Thyroid gland (tissue), 4 donors: ENCODE data around the gene B9D1.

Experiments
- POLR2A ChIP-seq, 2 donors: fragments of 450-650 bp; IDR thresholded peaks; one replicate each; pipeline ENCODE4 v1.6.1; 2017; ENCODE audit warnings: antibody characterized with exemption in 2 of 2, mild to moderate bottlenecking in 2 of 2, moderate library complexity in 1 of 2
- TF ChIP-seq, protein P1 (sequence below), 6 experiments: fragments of 200-600 bp in 3 of 6; fragments of 450-650 bp in 3 of 6; sonication (generic) in 3 of 6; IDR thresholded peaks; one replicate each; pipeline ENCODE4 v1.5.1; 2016 to 2019; ENCODE audit warnings: antibody characterized with exemption in 6 of 6, mild to moderate bottlenecking in 2 of 6, inconsistent platforms in 1 of 6, moderate library complexity in 1 of 6

DNA sequence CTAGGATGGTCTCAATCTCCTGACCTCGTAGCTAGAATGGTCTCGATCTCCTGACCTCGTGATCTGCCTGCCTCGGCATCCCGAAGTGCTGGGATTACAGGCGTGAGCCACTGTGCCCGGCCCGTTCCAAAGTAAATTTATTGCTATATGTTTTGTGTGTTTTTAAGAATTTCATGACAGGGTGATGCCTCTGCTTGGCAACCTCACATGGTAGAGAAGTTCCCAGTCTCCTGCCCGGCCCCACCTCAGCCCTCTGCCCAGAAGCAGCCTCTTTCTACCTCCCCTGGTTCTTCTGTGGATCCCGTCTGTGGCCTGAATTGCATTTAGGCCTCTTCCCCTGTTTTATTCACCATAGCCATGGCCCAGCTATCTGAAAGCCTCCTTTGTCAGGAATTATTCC, 55.0 kb downstream of the B9D1 start:
- TF ChIP-seq, protein P1, sequence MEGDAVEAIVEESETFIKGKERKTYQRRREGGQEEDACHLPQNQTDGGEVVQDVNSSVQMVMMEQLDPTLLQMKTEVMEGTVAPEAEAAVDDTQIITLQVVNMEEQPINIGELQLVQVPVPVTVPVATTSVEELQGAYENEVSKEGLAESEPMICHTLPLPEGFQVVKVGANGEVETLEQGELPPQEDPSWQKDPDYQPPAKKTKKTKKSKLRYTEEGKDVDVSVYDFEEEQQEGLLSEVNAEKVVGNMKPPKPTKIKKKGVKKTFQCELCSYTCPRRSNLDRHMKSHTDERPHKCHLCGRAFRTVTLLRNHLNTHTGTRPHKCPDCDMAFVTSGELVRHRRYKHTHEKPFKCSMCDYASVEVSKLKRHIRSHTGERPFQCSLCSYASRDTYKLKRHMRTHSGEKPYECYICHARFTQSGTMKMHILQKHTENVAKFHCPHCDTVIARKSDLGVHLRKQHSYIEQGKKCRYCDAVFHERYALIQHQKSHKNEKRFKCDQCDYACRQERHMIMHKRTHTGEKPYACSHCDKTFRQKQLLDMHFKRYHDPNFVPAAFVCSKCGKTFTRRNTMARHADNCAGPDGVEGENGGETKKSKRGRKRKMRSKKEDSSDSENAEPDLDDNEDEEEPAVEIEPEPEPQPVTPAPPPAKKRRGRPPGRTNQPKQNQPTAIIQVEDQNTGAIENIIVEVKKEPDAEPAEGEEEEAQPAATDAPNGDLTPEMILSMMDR (IDR thresholded peaks at IDR 0.05): no peak
- no peak for TF ChIP-seq POLR2A (IDR thresholded peaks at IDR 0.05)
